Measurements from ENCODE around the gene GBA2.

DNA sequence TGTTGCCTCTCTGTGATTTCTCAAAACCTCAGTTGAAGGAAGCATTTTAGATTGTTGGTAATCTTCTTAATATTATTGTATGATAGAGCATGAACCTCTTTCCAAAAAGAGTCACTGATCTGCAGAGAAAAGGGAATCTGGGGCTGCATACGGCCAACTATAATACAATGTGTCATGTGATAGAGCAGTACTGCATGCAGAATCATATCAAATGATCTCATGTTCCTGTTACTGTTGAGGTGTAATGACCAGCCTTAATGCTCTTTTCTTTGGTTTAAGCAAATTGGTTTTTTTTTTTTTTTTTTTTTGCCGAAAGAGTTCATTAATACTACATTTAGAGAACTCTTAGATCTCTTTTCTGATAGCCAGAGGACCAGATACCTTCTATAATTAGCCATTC, 18.0 kb upstream of the GBA2 start:
- TF ChIP-seq CTCF (optimal IDR thresholded peaks at IDR 0.05 in 1 of 3, IDR thresholded peaks at IDR 0.05 in 1 of 3, conservative IDR thresholded peaks at IDR 0.05 in 1 of 3; ENCODE audit: extremely low read depth in 1 of 3, insufficient read depth in 2 of 3, low read length in 3 of 3): no peak
- TF ChIP-seq EZH2 (IDR thresholded peaks at IDR 0.05; ENCODE audit: low read length): no peak
